Measurements from ENCODE around the gene CEACAM21.

Gene CEACAM21

GRCh38 chr19:41604831-41605230 lies 28.9 kb downstream of the CEACAM21 start:
- H3K4me3 ChIP-seq: no peak overlapping the region
- H3K4me1 ChIP-seq: no peaks in the 10 kb centered on the region
- in situ Hi-C loops (cut with MboI; ENCODE audit: low sequenced_read_pairs): no loop called here
- H3K36me3 ChIP-seq (replicated peaks): no peaks in the 10 kb centered on the region
- H3K27me3 ChIP-seq (ENCODE audit: low read depth): no peaks in the 10 kb centered on the region; the same call in 1 of the 2 replicates
- no peak for DNase-seq (ENCODE audit: low spot score in 2 of 2)
- no peaks in the 10 kb centered on the region for H3K9me3 ChIP-seq

GRCh38 chr19:41606215-41606837 lies 30.4 kb downstream of the CEACAM21 start:
- H3K27me3 ChIP-seq (ENCODE audit: low read depth): no peaks in the 10 kb centered on the region; the same call in 1 of the 2 replicates
- H3K4me3 ChIP-seq: no peak overlapping the region
- no peaks in the 10 kb centered on the region for H3K9me3 ChIP-seq
- DNase-seq (ENCODE audit: low spot score in 2 of 2): no peak
- H3K4me1 ChIP-seq: no peaks in the 10 kb centered on the region
- in situ Hi-C loops (cut with MboI; ENCODE audit: low sequenced_read_pairs): no loop called here
- no peaks in the 10 kb centered on the region for H3K36me3 ChIP-seq (replicated peaks)

GRCh38 chr19:41607668-41608067 lies 31.7 kb downstream of the CEACAM21 start:
- Histone ChIP-seq H3K36me3 (replicated peaks) (no peaks in the 10 kb centered on the region), H3K4me3 (no peak overlapping the region), H3K9me3 (no peaks in the 10 kb centered on the region), H3K4me1 (no peaks in the 10 kb centered on the region), H3K27me3 (ENCODE audit: low read depth) (no peaks in the 10 kb centered on the region; the same call in 1 of the 2 replicates)
- DNase-seq (ENCODE audit: low spot score in 2 of 2): no peak
- in situ Hi-C loops (cut with MboI; ENCODE audit: low sequenced_read_pairs): no loop called here

GRCh38 chr19:41610789-41611188 lies 34.8 kb downstream of the CEACAM21 start:
- DNase-seq (ENCODE audit: low spot score in 2 of 2): no peak
- H3K4me3 ChIP-seq: no peak overlapping the region
- in situ Hi-C loops (cut with MboI; ENCODE audit: low sequenced_read_pairs): no loop called here
- H3K4me1 ChIP-seq: no peaks in the 10 kb centered on the region
- no peaks in the 10 kb centered on the region; the same call in 1 of the 2 replicates for H3K27me3 ChIP-seq (ENCODE audit: low read depth)
- H3K36me3 ChIP-seq (replicated peaks): no peaks in the 10 kb centered on the region
- H3K9me3 ChIP-seq: no peaks in the 10 kb centered on the region

GRCh38 chr19:41612483-41612882 lies 36.5 kb downstream of the CEACAM21 start:
- in situ Hi-C loops (cut with MboI; ENCODE audit: low sequenced_read_pairs): no loop called here
- H3K4me3 ChIP-seq: no peak overlapping the region
- no peaks in the 10 kb centered on the region for H3K4me1 ChIP-seq
- H3K9me3 ChIP-seq: no peaks in the 10 kb centered on the region
- DNase-seq (ENCODE audit: low spot score in 2 of 2): no peak
- no peaks in the 10 kb centered on the region; the same call in 1 of the 2 replicates for H3K27me3 ChIP-seq (ENCODE audit: low read depth)
- no peaks in the 10 kb centered on the region for H3K36me3 ChIP-seq (replicated peaks)

- H3K9me3 ChIP-seq: no peaks in the 10 kb centered on the region
- no peaks in the 10 kb centered on the region for H3K27me3 ChIP-seq (ENCODE audit: low read depth)
- no peaks in the 10 kb centered on the region for H3K4me1 ChIP-seq
- H3K36me3 ChIP-seq (replicated peaks): no peaks in the 10 kb centered on the region
- in situ Hi-C loops (cut with MboI; ENCODE audit: low sequenced_read_pairs): no loop called here
- no peak for DNase-seq (ENCODE audit: low spot score in 2 of 2)
- no peak overlapping the region for H3K4me3 ChIP-seq
Measured at GRCh38 chr19:41615207-41615606, 39.2 kb downstream of the CEACAM21 start.

- Histone ChIP-seq H3K36me3 (replicated peaks) (no peaks in the 10 kb centered on the region), H3K9me3 (no peaks in the 10 kb centered on the region), H3K4me1 (no peaks in the 10 kb centered on the region), H3K4me3 (no peak overlapping the region), H3K27me3 (ENCODE audit: low read depth) (no peaks in the 10 kb centered on the region)
- in situ Hi-C loops (cut with MboI; ENCODE audit: low sequenced_read_pairs): no loop called here
- peak in 1 of 2 experiments; percentile 48 for DNase-seq (ENCODE audit: low spot score in 2 of 2)
Measured at GRCh38 chr19:41616792-41617621, 41.0 kb downstream of the CEACAM21 start.

GRCh38 chr19:41617941-41618730 lies 42.2 kb downstream of the CEACAM21 start:
- Histone ChIP-seq H3K4me3 (no peak overlapping the region), H3K27me3 (ENCODE audit: low read depth) (no peaks in the 10 kb centered on the region), H3K9me3 (no peaks in the 10 kb centered on the region), H3K4me1 (no peaks in the 10 kb centered on the region), H3K36me3 (replicated peaks) (no peaks in the 10 kb centered on the region)
- no peak for DNase-seq (ENCODE audit: low spot score in 2 of 2)
- in situ Hi-C loops (cut with MboI; ENCODE audit: low sequenced_read_pairs): no loop called here

GRCh38 chr19:41619018-41619556 lies 43.1 kb downstream of the CEACAM21 start:
- in situ Hi-C loops (cut with MboI; ENCODE audit: low sequenced_read_pairs): no loop called here
- no peaks in the 10 kb centered on the region for H3K4me1 ChIP-seq
- no peaks in the 10 kb centered on the region for H3K9me3 ChIP-seq
- no peaks in the 10 kb centered on the region for H3K36me3 ChIP-seq (replicated peaks)
- DNase-seq (ENCODE audit: low spot score in 2 of 2): no peak
- no peak overlapping the region for H3K4me3 ChIP-seq
- no peaks in the 10 kb centered on the region for H3K27me3 ChIP-seq (ENCODE audit: low read depth)

- DNase-seq (ENCODE audit: low spot score in 2 of 2): no peak
- in situ Hi-C loops (cut with MboI; ENCODE audit: low sequenced_read_pairs): no loop called here
- no peak overlapping the region for H3K4me3 ChIP-seq
- H3K27me3 ChIP-seq (ENCODE audit: low read depth): no peaks in the 10 kb centered on the region
- no peaks in the 10 kb centered on the region for H3K4me1 ChIP-seq
- H3K36me3 ChIP-seq (replicated peaks): no peaks in the 10 kb centered on the region
- H3K9me3 ChIP-seq: no peaks in the 10 kb centered on the region
Measured at GRCh38 chr19:41620171-41620570, 44.2 kb downstream of the CEACAM21 start.

GRCh38 chr19:41621226-41621625 lies 45.3 kb downstream of the CEACAM21 start:
- no peaks in the 10 kb centered on the region for H3K9me3 ChIP-seq
- H3K36me3 ChIP-seq (replicated peaks): no peaks in the 10 kb centered on the region
- no peak for DNase-seq (ENCODE audit: low spot score in 2 of 2)
- in situ Hi-C loops (cut with MboI; ENCODE audit: low sequenced_read_pairs): no loop called here
- no peak overlapping the region for H3K4me3 ChIP-seq
- no peaks in the 10 kb centered on the region for H3K4me1 ChIP-seq
- H3K27me3 ChIP-seq (ENCODE audit: low read depth): no peaks in the 10 kb centered on the region

GRCh38 chr19:41621654-41622053 lies 45.7 kb downstream of the CEACAM21 start:
- no peaks in the 10 kb centered on the region for H3K27me3 ChIP-seq (ENCODE audit: low read depth)
- DNase-seq (ENCODE audit: low spot score in 2 of 2): no peak
- H3K4me1 ChIP-seq: no peaks in the 10 kb centered on the region
- in situ Hi-C loops (cut with MboI; ENCODE audit: low sequenced_read_pairs): no loop called here
- no peak overlapping the region for H3K4me3 ChIP-seq
- no peaks in the 10 kb centered on the region for H3K9me3 ChIP-seq
- no peaks in the 10 kb centered on the region for H3K36me3 ChIP-seq (replicated peaks)

GRCh38 chr19:41623360-41623759 lies 47.4 kb downstream of the CEACAM21 start:
- Histone ChIP-seq H3K4me3 (no peak overlapping the region), H3K27me3 (ENCODE audit: low read depth) (no peaks in the 10 kb centered on the region), H3K9me3 (no peaks in the 10 kb centered on the region), H3K36me3 (replicated peaks) (no peaks in the 10 kb centered on the region), H3K4me1 (no peaks in the 10 kb centered on the region)
- DNase-seq (ENCODE audit: low spot score in 2 of 2): no peak
- in situ Hi-C loops (cut with MboI; ENCODE audit: low sequenced_read_pairs): no loop called here

All from HAP-1 (cell line).